Measurements from ENCODE around the gene ITPKA. TPM values are rescaled to one million over a fixed set of nuclear protein-coding genes. Genes with fewer than 3 reads are reported as not detected.

Gene ITPKA
- total RNA-seq, 1 experiment from 2014 or later, result 17.3 TPM

DNA sequence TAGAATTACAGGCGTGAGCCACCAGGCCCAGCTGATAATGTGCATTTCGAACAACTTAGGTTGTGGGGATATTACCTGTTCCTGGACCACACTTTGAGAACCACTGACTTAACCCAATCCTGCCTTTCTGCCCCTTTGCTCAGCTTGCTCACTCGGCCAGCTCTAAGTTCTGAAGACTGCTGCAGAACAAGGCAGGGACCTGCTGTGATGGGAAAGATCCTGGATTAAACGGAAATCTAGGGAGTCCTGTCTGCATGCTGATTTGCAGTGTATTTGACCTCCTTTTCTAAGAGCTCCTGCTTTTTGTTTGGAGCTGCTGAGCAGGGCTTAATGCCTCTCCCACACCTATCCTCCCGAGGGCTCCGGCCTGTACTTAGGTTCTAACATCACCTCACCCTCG lies 17.1 kb downstream of the ITPKA start:
- DNase-seq (ENCODE audit: low spot score), result no peak

DNA sequence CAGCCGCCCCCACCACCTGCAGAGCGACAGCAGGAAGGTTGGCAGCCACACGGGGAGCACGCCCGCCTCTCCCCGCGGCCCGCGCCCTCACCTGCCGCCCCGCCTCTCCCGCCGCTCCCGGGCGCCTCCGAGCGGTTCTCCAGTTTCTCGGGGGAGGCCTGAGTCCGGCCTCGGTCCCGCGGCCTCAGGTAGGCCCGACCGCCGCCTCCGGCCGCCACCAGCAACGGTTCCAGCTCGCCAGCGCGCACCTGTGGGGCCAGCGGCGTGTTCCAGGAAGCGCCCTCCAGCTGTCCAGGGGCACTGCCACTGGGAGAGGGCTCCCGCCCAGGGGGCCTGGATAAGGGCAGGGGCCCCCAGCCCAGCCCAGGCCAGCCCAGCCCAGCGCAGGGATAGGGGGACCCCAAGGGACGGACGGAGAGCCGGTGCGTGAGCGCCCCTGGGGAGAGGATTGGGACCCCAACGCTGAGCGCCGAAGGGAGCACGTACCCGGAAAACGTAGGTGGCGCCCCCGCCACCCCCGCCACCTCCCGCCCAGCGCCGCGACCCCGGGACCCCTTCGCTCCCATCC lies 17.7 kb downstream of the ITPKA start:
- DNase-seq (ENCODE audit: low spot score), result no peak

- DNase-seq (ENCODE audit: low spot score), result no peak
Measured at GRCh38 chr15:41511899-41512369, 18.3 kb downstream of the ITPKA start.

- no peak for DNase-seq (ENCODE audit: low spot score)
Measured at GRCh38 chr15:41512512-41512939, 18.9 kb downstream of the ITPKA start.

DNA sequence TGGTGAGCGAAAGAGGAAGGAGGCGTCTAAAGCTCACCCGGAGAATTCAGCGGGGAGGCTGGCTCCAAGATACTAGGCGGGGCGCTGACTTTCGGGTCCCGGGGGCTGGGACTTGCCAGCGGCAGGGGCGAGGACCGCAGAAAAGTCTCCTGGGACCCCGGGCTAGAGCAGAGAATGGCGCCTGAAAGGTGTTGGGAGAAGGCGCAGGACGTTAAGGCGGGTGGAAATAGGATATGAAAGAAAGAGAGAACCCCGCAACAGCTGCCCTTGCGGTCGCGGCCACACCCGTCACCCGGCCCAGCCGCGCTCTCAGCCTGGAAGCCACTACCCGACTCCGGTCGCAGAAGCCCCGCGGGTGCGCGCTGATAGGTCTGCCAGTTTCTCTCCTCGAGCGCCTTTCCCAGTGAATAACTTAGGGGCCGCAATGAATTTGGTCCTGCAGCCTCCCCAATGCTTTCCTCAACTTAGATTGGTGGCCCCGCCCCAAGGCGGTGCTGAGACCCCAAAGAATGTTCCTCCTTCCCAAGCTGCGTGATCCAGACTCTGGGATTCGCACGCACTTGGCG lies 19.3 kb downstream of the ITPKA start:
- no peak for DNase-seq (ENCODE audit: low spot score)

- peak; percentile 38 for DNase-seq (ENCODE audit: low spot score)
Measured at GRCh38 chr15:41513506-41514227, 20.0 kb downstream of the ITPKA start, which contains the start of gene LTK. Gene LTK (minus strand): TSS chr15:41513827. CDS start chr15:41513709, 118 bp downstream.

- DNase-seq (ENCODE audit: low spot score), result no peak
Measured at GRCh38 chr15:41517895-41518449, 24.3 kb downstream of the ITPKA start.

DNA sequence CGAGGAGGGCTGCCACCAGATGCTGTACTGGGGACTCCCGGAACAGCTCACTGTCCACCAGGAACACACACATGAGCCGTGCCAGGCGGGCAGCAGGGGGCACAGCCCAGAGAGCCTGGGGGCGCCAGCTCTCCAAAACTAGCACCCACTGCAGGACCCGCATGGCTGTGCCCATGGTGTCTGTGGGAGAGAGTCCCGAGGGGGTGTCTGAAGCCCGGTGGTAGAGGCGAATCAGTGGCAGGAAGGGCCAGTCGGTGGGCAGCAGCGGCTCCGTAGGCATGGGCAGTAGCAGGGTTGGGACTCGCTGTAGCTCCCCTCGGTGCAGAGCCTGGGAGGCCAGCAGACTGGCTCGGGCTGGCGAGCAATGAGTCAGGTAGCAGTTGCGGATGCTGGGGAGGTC lies 27.0 kb downstream of the ITPKA start:
- no peak for DNase-seq (ENCODE audit: low spot score)

- DNase-seq (ENCODE audit: low spot score), result no peak
Measured at GRCh38 chr15:41521614-41522013, 27.9 kb downstream of the ITPKA start.

DNA sequence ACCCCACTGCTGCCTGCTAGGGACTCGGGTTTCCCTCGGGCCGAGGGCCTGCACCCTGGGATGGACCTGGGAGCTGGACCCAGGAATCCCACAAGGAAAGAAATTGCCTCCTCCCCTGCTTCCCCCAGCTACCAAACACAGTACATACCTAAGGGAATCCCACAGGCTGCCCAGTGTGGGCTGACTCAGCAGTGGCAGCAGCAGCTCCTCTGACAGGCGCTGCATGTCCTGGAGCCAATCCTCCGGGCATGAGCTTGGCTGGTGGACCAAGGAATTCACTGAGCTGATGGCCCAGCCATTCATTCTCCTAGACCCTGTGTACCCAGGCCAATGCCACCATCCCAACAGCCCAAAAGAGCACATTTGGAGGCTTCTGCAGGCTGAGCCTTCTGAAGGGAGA lies 29.4 kb downstream of the ITPKA start:
- peak; percentile 11 for DNase-seq (ENCODE audit: low spot score)

GRCh38 chr15:41530363-41530956 lies 36.8 kb downstream of the ITPKA start:
- DNase-seq (ENCODE audit: low spot score), result no peak

GRCh38 chr15:41535544-41535943 lies 41.9 kb downstream of the ITPKA start:
- DNase-seq (ENCODE audit: low spot score), result no peak

DNA sequence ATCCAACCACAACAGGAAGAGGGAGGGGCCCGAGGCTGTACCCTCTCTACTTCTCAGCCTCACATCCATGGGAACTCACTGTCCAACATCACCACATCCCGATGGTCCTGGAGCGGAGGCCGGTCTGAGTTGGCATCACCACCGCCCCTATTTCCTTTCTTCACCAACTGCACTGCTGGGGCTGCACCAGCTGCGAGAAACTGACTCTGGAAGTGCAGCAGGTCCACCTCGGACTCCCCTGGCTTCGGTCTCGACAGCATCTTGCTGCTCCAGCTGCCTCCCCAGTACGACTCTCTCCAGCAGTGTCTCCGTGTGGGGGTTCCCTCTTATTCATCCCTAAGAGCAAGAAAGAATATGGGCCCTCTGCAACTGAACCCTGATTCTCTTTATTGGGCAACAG lies 43.2 kb downstream of the ITPKA start:
- no peak for DNase-seq (ENCODE audit: low spot score)

DNA sequence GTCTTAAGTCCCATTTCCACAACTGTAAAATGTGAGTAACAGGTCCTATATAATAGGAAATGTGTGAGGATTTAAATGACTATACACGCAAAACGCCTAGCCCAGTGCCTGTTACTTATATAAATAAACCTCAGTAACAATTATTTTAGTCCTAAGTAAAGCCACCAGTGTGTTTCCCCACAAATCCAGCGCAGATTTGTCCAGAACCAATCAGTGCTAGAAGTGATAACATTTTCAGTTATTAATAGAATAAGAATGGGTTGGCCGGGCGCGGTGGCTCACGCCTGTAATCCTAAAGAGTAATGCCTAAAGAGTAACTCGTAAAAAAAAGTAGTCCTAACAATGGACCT lies 49.8 kb downstream of the ITPKA start:
- DNase-seq (ENCODE audit: low spot score), result no peak

DNA sequence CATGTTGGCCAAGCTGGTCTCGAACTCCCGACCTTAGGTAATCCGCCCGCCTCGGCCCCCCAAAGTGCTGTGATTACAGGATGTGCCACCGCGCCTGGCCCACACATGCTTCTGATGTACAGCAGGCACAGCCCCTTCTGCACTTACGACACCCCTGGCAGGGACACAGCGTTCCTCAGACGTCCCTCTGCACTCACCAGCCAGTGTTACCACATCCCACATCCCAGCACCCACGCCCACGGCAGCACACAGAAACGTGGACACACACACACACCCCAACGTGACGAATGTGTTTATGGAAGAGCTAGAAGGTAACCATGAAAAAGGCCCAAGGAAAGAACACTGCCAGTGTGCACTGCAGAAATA lies 51.0 kb downstream of the ITPKA start:
- no peak for DNase-seq (ENCODE audit: low spot score)

GRCh38 chr15:41545218-41545617 lies 51.5 kb downstream of the ITPKA start:
- no peak for DNase-seq (ENCODE audit: low spot score)

DNA sequence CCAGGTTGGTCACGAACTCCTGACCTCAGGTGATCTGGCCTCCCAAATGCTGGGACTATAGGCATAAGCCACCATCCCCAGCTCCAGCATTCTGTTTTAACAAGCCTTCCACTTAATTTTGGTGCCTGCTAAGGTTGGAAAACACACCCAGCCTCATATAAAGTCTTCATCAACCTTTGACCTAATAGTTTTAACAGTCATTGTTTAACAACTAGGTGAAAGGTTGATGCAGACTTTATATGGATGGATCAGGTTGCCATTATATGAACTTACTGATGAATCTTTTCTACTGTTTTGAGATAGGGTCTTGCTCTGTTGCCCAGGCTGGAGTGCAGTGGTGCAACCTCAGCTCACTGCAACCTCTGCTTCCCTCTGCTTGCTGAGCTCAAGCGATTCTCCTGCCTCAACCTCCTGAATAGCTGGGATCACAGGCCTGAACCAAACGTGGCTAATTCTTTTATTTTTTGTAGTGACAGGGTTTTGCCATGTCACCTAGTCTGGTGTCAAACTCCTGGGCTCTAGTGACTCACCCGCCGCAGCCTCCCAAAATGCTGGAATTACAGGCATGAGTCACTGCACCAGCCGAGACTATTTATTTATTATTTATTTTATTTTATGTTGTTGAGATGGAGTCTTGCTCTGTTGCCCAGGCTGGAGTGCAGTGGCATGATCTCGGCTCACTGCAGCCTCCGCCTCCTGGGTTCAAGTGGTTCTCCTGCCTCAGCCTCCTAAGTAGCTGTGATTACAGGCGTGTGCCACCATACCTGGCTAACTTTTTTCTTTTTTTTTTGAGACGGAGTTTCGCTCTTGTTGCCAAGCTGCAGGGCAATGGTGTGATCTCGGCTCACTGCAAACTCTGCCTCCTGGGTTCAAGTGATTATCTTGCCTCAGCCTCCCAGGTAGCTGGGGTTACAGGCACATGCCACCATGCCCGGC lies 53.4 kb downstream of the ITPKA start:
- DNase-seq (ENCODE audit: low spot score), result peak; percentile 79

DNA sequence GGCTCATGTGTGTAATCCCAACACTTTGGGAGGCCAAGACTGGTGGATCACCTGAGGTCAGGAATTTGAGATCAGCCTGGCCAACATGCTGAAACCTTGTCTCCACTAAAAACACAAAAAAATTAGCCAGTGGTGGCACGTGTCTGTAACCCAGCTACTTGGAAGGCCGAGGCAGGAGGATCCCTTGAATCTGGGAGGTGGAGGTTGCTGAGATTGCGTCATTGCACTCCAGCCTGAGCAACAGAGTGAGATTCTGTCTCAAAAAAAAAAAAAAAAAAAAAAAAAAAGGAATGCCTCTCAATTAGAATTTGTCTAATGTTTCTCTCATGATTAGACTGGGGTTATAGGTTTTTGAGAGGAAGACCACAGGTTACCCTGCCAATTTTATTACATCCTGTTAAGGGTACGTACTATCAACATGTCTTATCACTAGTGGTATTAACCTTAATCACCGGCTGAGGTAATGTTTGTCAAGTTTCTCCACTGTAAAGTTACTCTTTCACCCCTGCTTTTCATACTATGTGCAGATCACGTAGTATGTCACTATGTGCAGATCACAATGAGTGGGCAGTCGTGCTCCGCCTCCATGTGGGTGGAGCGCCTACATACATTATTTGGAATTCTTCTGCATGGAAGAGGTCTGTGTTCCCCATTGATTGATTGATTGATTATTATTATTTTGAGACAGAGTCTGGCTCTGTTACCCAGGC lies 56.5 kb downstream of the ITPKA start:
- DNase-seq (ENCODE audit: low spot score), result no peak

Measured in A172 (cell line).